Dermis lymphatic vessel endothelial cell (primary cell): ENCODE measurements around the gene SCAMP5. TPM values are rescaled to one million over a fixed set of nuclear protein-coding genes. Genes with fewer than 3 reads are reported as not detected.

ENCODE experiments used
- total RNA-seq: library from RNA; depleted of rRNA; stranded (reverse); fragments of >200 nt; gene quantifications from 2 replicates; pipeline ENCODE4 v1.2.1, GENCODE V29; 2014

SCAMP5 gene, protein sequence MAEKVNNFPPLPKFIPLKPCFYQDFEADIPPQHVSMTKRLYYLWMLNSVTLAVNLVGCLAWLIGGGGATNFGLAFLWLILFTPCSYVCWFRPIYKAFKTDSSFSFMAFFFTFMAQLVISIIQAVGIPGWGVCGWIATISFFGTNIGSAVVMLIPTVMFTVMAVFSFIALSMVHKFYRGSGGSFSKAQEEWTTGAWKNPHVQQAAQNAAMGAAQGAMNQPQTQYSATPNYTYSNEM
- 8.5 and 11.8 TPM in 2 replicates for total RNA-seq

DNA sequence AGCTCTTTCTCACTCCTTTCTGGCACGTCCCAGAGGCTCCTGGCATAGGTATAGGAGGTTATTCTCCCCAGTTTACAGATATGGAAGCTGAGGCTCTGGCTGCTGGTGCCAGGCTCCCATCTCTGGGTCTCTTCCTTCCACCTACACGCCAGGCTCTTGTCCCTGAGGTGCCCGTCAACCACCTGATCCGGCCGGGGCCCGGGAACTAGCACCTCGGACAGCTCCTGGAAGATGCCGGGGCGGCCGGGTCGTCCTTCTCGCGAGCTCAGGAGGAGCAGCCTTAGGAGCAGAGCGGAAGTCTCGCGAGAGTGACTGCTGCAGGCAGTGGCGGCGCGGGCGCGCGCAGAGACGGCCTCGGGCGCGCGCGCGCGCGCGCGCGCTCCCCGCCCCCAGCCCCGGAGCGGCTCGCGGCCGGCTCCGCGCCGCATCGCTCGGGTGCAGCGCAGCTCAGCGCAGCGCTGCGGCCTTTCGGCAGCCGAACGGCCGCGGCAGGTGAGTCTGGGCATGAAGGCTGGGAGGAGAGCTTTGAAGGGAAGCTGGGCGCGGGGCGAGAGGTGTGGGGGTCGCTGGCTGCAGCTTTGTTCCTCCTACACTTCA is at the start of gene SCAMP5:
Gene SCAMP5 (plus strand): TSS at position 382 of the 597 bp plus-strand sequence. CDS start 16,277 bp downstream, outside the sequence.

DNA sequence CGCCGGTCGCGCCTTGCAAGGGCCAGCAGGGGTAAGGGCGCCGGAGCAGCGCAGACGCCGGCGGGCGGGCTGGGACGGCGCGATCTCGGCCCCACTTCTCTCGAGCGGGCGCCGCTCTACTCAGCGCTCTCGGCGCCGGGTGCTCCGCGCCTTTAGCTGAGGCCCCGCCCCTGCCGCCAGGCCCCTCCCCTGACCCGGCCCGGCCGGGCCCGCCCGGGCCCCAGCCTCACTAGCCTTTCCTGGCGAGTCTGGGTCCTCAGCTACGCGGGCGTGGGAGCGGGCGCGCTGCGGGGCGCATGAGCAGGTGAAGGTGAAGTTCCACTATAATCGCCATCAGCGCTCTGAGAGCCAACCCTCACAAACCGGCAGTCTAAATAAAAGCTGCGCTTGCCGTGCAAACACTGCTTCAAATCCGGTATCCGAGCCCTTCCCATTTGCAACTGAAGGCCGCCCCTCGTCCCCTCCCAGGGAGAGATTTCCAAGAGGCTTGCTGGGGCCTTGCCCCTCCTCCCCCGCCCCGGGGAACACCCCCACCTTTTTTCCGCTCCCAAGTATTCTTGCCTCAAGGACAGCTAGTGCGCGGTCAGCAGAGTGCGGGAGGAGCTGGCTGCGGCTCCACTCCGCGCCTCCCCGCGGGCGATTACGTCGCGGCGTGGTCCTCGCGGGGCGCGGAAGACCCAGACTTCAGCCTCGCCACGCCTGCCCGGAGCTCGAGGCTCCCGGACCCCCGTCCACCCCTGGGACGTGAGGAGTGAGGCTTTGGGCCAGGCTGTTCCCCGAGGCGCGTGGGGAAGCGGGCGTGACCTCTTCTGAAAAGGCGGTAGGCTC is 38.5 kb upstream of the SCAMP5 start, which contains the start of gene RPP25:
Gene RPP25 (minus strand): TSS at position 125 of the 828 bp plus-strand sequence. CDS start 189 bp downstream, outside the sequence.

DNA sequence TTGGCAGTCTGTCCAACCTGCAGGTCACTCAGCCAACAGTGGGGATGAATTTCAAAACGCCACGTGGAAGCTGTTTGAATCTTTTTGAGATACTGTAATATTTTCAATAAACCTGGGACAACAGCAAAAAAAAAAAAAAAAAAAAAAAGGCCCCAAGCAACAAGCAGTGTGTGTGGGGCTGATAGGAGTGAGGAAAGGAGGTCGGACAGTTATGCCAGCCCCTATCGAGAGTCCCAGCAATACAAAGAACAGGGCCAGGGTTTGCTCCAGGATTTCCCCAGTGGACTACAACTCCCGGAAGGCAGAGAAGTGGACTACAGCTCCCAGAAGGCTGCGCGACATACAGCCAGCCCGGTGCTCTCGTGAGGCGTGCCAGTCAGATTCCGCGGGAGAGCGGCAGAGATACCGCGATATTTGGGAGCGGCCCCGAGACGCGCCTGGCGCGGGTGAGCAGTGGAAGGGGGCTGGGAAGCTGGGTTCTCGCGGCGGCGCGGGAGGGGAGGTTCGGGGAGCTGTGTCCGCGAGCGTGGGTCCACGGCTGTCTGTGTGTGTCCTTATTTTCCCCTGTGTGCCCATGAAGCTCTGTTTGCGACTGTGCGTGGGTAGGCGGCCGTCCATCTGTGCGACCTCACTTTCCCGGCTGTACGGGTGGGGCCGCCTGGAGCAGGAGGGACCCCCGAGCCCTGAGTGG is 28.0 kb downstream of the SCAMP5 start, which contains the start of gene PPCDC:
Gene PPCDC (plus strand): TSS at position 410 of the 691 bp plus-strand sequence. CDS start 4,729 bp downstream, outside the sequence.

Other genes with a start within 250 kb of the SCAMP5 start
- gene CYP1A2, start 246.7 kb upstream of the SCAMP5 start, total RNA-seq = not detected in 2 replicates
- gene CSK, start 213.5 kb upstream of the SCAMP5 start, total RNA-seq = 21.7 and 30.5 TPM in 2 replicates
- gene LMAN1L, start 182.7 kb upstream of the SCAMP5 start, total RNA-seq = not detected in 2 replicates
- gene CPLX3, start 168.9 kb upstream of the SCAMP5 start, total RNA-seq = not detected in 2 replicates
- 19.6 and 22.0 TPM in 2 replicates for gene ULK3, start 152.4 kb upstream of the SCAMP5 start, total RNA-seq
- gene SCAMP2, start 122.2 kb upstream of the SCAMP5 start, total RNA-seq = 17.0 and 19.7 TPM in 2 replicates
- gene MPI, start 105.5 kb upstream of the SCAMP5 start, total RNA-seq = 27.7 and 30.2 TPM in 2 replicates
- gene FAM219B, start 88.7 kb upstream of the SCAMP5 start, total RNA-seq = 32.8 and 41.5 TPM in 2 replicates
- gene COX5A, start 57.5 kb upstream of the SCAMP5 start, total RNA-seq = 50.9 and 62.0 TPM in 2 replicates
- gene RPP25, start 38.8 kb upstream of the SCAMP5 start, total RNA-seq = 20.0 and 29.3 TPM in 2 replicates
- gene PPCDC, start 28.0 kb downstream of the SCAMP5 start, total RNA-seq = 6.1 and 6.4 TPM in 2 replicates
- gene C15orf39, start 206.3 kb downstream of the SCAMP5 start, total RNA-seq = 4.1 and 8.0 TPM in 2 replicates